Neural progenitor cell (in vitro differentiated cells): ENCODE measurements around the gene MPRIP.

Experiments used
- EZH2 ChIP-seq: fragments of 200-600 bp; sonication (generic); IDR thresholded peaks from 2 replicates; pipeline ENCODE4 v1.6.1; 2017; ENCODE audit warnings: antibody characterized with exemption, mild to moderate bottlenecking, moderate library complexity
- EZH2phosphoT487 ChIP-seq: fragments of 200-600 bp; sonication (generic); IDR thresholded peaks from 2 replicates; pipeline ENCODE4 v1.6.1; 2017; ENCODE audit warnings: antibody characterized with exemption
- TF ChIP-seq, protein P1 (sequence below): fragments of 200-600 bp; sonication (generic); IDR thresholded peaks from 2 replicates; pipeline ENCODE4 v1.5.1; 2017; ENCODE audit warnings: antibody characterized with exemption, mild to moderate bottlenecking

DNA sequence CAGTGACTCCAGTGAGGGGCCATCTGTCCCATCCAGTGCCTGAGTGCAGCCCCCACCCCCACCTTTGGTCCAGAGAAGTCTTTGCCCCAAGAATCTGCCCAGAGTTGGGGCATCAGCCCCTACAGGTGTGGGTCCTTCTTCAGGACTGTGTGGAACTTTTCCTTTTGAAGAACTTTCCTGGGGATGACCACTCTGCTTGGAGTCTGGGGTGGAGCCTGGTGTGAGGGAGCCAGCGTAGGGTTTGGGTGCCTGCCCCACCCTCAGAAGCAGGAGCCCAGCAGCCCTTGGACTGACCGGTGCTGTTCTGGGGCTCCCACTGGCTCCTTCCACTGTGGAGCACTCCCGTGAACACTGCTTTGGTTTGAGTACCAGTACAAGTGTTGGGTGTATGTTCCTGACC lies 19.3 kb downstream of the MPRIP start:
- TF ChIP-seq, protein P1, sequence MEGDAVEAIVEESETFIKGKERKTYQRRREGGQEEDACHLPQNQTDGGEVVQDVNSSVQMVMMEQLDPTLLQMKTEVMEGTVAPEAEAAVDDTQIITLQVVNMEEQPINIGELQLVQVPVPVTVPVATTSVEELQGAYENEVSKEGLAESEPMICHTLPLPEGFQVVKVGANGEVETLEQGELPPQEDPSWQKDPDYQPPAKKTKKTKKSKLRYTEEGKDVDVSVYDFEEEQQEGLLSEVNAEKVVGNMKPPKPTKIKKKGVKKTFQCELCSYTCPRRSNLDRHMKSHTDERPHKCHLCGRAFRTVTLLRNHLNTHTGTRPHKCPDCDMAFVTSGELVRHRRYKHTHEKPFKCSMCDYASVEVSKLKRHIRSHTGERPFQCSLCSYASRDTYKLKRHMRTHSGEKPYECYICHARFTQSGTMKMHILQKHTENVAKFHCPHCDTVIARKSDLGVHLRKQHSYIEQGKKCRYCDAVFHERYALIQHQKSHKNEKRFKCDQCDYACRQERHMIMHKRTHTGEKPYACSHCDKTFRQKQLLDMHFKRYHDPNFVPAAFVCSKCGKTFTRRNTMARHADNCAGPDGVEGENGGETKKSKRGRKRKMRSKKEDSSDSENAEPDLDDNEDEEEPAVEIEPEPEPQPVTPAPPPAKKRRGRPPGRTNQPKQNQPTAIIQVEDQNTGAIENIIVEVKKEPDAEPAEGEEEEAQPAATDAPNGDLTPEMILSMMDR: no peak
- TF ChIP-seq EZH2 (no peak), EZH2phosphoT487 (no peak)
